Gastrocnemius medialis (tissue), 4 donors: ENCODE measurements around the gene CPA4. TPM values are rescaled to one million over a fixed set of nuclear protein-coding genes. Genes with fewer than 3 reads are reported as not detected.

Experiments used
- ATAC-seq, 2 donors: fragments of 150-250 bp; one replicate each; pipeline ENCODE4 v1.9.1; 2016
- DNase-seq, 2 donors: peaks; one replicate each; pipeline ENCODE4 v3.0.0-alpha.2; 2019
- H3K27ac ChIP-seq, 4 donors: fragments of 200-600 bp; sonication (generic); 1 replicate in 1 of 4; 2 replicates in 3 of 4; pipeline ENCODE4 v1.5.1; 2016 to 2018; ENCODE audit warnings: mild to moderate bottlenecking in 2 of 4, moderate library complexity in 1 of 4
- H3K27me3 ChIP-seq, 3 donors: fragments of 200-600 bp; sonication (generic) in 2 of 3; 1 replicate in 1 of 3; 2 replicates in 2 of 3; pipeline versions ENCODE4 v1.5.1 to v1.6.0; 2016 to 2019; ENCODE audit warnings: mild to moderate bottlenecking in 1 of 3, moderate library complexity in 1 of 3
- H3K36me3 ChIP-seq, 2 donors: fragments of 200-600 bp; sonication (generic) in 1 of 2; one replicate each; pipeline ENCODE4 v1.5.1; 2017 to 2018
- H3K4me1 ChIP-seq, 2 donors: fragments of 200-600 bp; sonication (generic) in 1 of 2; one replicate each; pipeline ENCODE4 v1.5.1; 2016 to 2017; ENCODE audit warnings: mild to moderate bottlenecking in 2 of 2
- H3K4me3 ChIP-seq, 4 donors: fragments of 200-600 bp; sonication (generic) in 3 of 4; 1 replicate in 1 of 4; 2 replicates in 3 of 4; pipeline ENCODE4 v1.5.1; 2016 to 2019; ENCODE audit warnings: mild to moderate bottlenecking in 2 of 4
- H3K9me3 ChIP-seq, 3 donors: fragments of 200-600 bp; sonication (generic) in 2 of 3; 1 replicate in 1 of 3; 2 replicates in 2 of 3; pipeline ENCODE4 v1.5.1; 2016 to 2019
- CTCF ChIP-seq, 5 experiments: fragments of 450-650 bp in 3 of 5; fragments of 200-600 bp in 2 of 5; sonication (generic) in 2 of 5; IDR thresholded peaks in 4 of 5; conservative IDR thresholded peaks in 1 of 5; 1 replicate in 4 of 5; 2 replicates in 1 of 5; pipeline ENCODE4 v1.5.1; 2016 to 2019; ENCODE audit warnings: antibody characterized with exemption in 5 of 5, mild to moderate bottlenecking in 3 of 5, moderate library complexity in 3 of 5
- POLR2A ChIP-seq, 2 donors: fragments of 450-650 bp; IDR thresholded peaks; one replicate each; pipeline ENCODE4 v1.6.1; 2017; ENCODE audit warnings: antibody characterized with exemption in 2 of 2, mild to moderate bottlenecking in 2 of 2, moderate library complexity in 2 of 2
- in situ Hi-C, 4 donors: fragments of 200-750 bp; cut with MboI; loops; one replicate each; pipeline versions ENCODE4 v1.15.0 to v1.8.0; 2017; ENCODE audit warnings: low sequenced_read_pairs in 4 of 4
- intact Hi-C: fragments of 100-400 bp; cut with DNase I; formaldehyde crosslinking; loops from one replicate; pipeline ENCODE4 v1.15.1; 2023; ENCODE audit warnings: low total_unique reads
- total RNA-seq, 4 donors: library from RNA; depleted of rRNA; stranded (reverse); fragments of >200 nt; gene quantifications; one replicate each; pipeline versions ENCODE4 v1.1.0 to v1.2.3, GENCODE V29; 2016

Gene CPA4
- total RNA-seq, 4 donors from 2014 or later = not detected

- no peak overlapping the region for H3K4me3 ChIP-seq
- intact Hi-C loops = no loop called here
- DNase-seq (no peak), ATAC-seq (no peak)
- H3K9me3 ChIP-seq = no peaks in the 10 kb centered on the region
- in situ Hi-C loops = no loop called here
- TF ChIP-seq POLR2A (IDR thresholded peaks at IDR 0.05) = no peak
- no peak for TF ChIP-seq CTCF (IDR thresholded peaks at IDR 0.05 in 4 of 5, conservative IDR thresholded peaks at IDR 0.05 in 1 of 5)
- no peaks in the 10 kb centered on the region for H3K27me3 ChIP-seq
- no peaks in the 10 kb centered on the region for H3K4me1 ChIP-seq
- no peaks in the 10 kb centered on the region for H3K36me3 ChIP-seq
- H3K27ac ChIP-seq = no peak overlapping the region
Measured at GRCh38 chr7:130302649-130303048, 9.7 kb downstream of the CPA4 start.

GRCh38 chr7:130303127-130303526 lies 10.2 kb downstream of the CPA4 start:
- Histone ChIP-seq H3K9me3 (no peaks in the 10 kb centered on the region), H3K27me3 (no peaks in the 10 kb centered on the region), H3K27ac (no peak overlapping the region), H3K4me1 (no peaks in the 10 kb centered on the region), H3K4me3 (no peak overlapping the region), H3K36me3 (no peaks in the 10 kb centered on the region)
- TF ChIP-seq CTCF (IDR thresholded peaks at IDR 0.05 in 4 of 5, conservative IDR thresholded peaks at IDR 0.05 in 1 of 5) (no peak), POLR2A (IDR thresholded peaks at IDR 0.05) (no peak)
- ATAC-seq = no peak
- in situ Hi-C loops (no loop called here), intact Hi-C loops (no loop called here)
- DNase-seq = no peak

GRCh38 chr7:130303551-130303950 lies 10.6 kb downstream of the CPA4 start:
- H3K27ac ChIP-seq = no peak overlapping the region
- no peaks in the 10 kb centered on the region for H3K4me1 ChIP-seq
- H3K4me3 ChIP-seq = no peak overlapping the region
- H3K9me3 ChIP-seq = no peaks in the 10 kb centered on the region
- H3K36me3 ChIP-seq = no peaks in the 10 kb centered on the region
- no peaks in the 10 kb centered on the region for H3K27me3 ChIP-seq
- DNase-seq (no peak), ATAC-seq (no peak)
- in situ Hi-C loops (no loop called here), intact Hi-C loops (no loop called here)
- TF ChIP-seq POLR2A (IDR thresholded peaks at IDR 0.05) (no peak), CTCF (IDR thresholded peaks at IDR 0.05 in 4 of 5, conservative IDR thresholded peaks at IDR 0.05 in 1 of 5) (no peak)

- intact Hi-C loops (no loop called here), in situ Hi-C loops (no loop called here)
- no peak for DNase-seq
- Histone ChIP-seq H3K4me1 (no peaks in the 10 kb centered on the region), H3K36me3 (no peaks in the 10 kb centered on the region), H3K27ac (no peak overlapping the region), H3K4me3 (no peak overlapping the region), H3K27me3 (no peaks in the 10 kb centered on the region), H3K9me3 (no peaks in the 10 kb centered on the region)
- no peak for TF ChIP-seq CTCF (IDR thresholded peaks at IDR 0.05 in 4 of 5, conservative IDR thresholded peaks at IDR 0.05 in 1 of 5)
- TF ChIP-seq POLR2A (IDR thresholded peaks at IDR 0.05) = no peak
- no peak for ATAC-seq
Measured at GRCh38 chr7:130303982-130304381, 11.0 kb downstream of the CPA4 start.

- no peak overlapping the region for H3K27ac ChIP-seq
- no peaks in the 10 kb centered on the region for H3K27me3 ChIP-seq
- H3K9me3 ChIP-seq = no peaks in the 10 kb centered on the region
- TF ChIP-seq POLR2A (IDR thresholded peaks at IDR 0.05) (no peak), CTCF (IDR thresholded peaks at IDR 0.05 in 4 of 5, conservative IDR thresholded peaks at IDR 0.05 in 1 of 5) (no peak)
- no peak for DNase-seq
- no peaks in the 10 kb centered on the region for H3K4me1 ChIP-seq
- in situ Hi-C loops = no loop called here
- intact Hi-C loops = no loop called here
- no peak for ATAC-seq
- H3K4me3 ChIP-seq = no peak overlapping the region
- H3K36me3 ChIP-seq = no peaks in the 10 kb centered on the region
Measured at GRCh38 chr7:130304878-130305277, 11.9 kb downstream of the CPA4 start.
